ENCODE data around the gene PLAU.
"Not testable (repeated sequence)": the region's sequence is repeated elsewhere in the genome, so short reads cannot be mapped to it uniquely, and the experiment has no call there.

The PLAU gene

GRCh38 chr10:73876971-73877370, 34.0 kb upstream of the PLAU start:
- peak; percentile 63 for DNase-seq (ENCODE audit: low read depth)

GRCh38 chr10:73877533-73878160, 33.3 kb upstream of the PLAU start:
- DNase-seq (ENCODE audit: low read depth): no peak

GRCh38 chr10:73878365-73878764, 32.6 kb upstream of the PLAU start:
- DNase-seq (ENCODE audit: low read depth): no peak

GRCh38 chr10:73879296-73880173, 31.4 kb upstream of the PLAU start:
- DNase-seq (ENCODE audit: low read depth): peak; percentile 88

GRCh38 chr10:73881221-73881919, 29.6 kb upstream of the PLAU start:
- DNase-seq (ENCODE audit: low read depth): peak; percentile 74

GRCh38 chr10:73884017-73884416, 26.9 kb upstream of the PLAU start:
- no peak for DNase-seq (ENCODE audit: low read depth)

- peak; percentile 86 for DNase-seq (ENCODE audit: low read depth)
Observed at GRCh38 chr10:73886085-73886529, 24.8 kb upstream of the PLAU start.

- DNase-seq (ENCODE audit: low read depth): no peak
Observed at GRCh38 chr10:73886661-73887293, 24.2 kb upstream of the PLAU start.

- DNase-seq (ENCODE audit: low read depth): peak; percentile 95
Observed at GRCh38 chr10:73887294-73888039, 23.5 kb upstream of the PLAU start.

GRCh38 chr10:73888514-73888913, 22.4 kb upstream of the PLAU start:
- peak; percentile 29 for DNase-seq (ENCODE audit: low read depth)

GRCh38 chr10:73889014-73889413, 21.9 kb upstream of the PLAU start:
- DNase-seq (ENCODE audit: low read depth): peak; percentile 77

GRCh38 chr10:73889416-73889815, 21.5 kb upstream of the PLAU start:
- peak; percentile 33 for DNase-seq (ENCODE audit: low read depth)

GRCh38 chr10:73890261-73890660, 20.7 kb upstream of the PLAU start:
- no peak for DNase-seq (ENCODE audit: low read depth)

GRCh38 chr10:73890830-73891229, 20.1 kb upstream of the PLAU start:
- DNase-seq (ENCODE audit: low read depth): not testable (repeated sequence)

GRCh38 chr10:73891540-73891939, 19.4 kb upstream of the PLAU start:
- DNase-seq (ENCODE audit: low read depth): no peak

GRCh38 chr10:73892310-73893030, 18.5 kb upstream of the PLAU start:
- peak; percentile 80 for DNase-seq (ENCODE audit: low read depth)

GRCh38 chr10:73893426-73893825, 17.5 kb upstream of the PLAU start:
- peak; percentile 44 for DNase-seq (ENCODE audit: low read depth)

- peak; percentile 94 for DNase-seq (ENCODE audit: low read depth)
Observed at GRCh38 chr10:73894245-73894971, 16.5 kb upstream of the PLAU start.

- not testable (repeated sequence) for DNase-seq (ENCODE audit: low read depth)
Observed at GRCh38 chr10:73895381-73895780, 15.6 kb upstream of the PLAU start.

- no peak for DNase-seq (ENCODE audit: low read depth)
Observed at GRCh38 chr10:73897693-73898092, 13.2 kb upstream of the PLAU start.
